ENCODE data around the gene NUFIP2.

The NUFIP2 gene

GRCh38 chr17:29246628-29247027, 47.3 kb downstream of the NUFIP2 start, which contains the start of gene CRYBA1:
Gene CRYBA1 (plus strand): TSS chr17:29246859. CDS start chr17:29246864, 5 bp downstream.
- H3K27ac ChIP-seq, result peak within 1 kb of the TSS in 5 of 11 experiments; percentile 14 to 47 (median 31); a peak in 7 of 22 replicates
- no peaks in the 10 kb centered on the region for H3K9me3 ChIP-seq (replicated peaks in 1 of 11)
- H4K20me1 ChIP-seq, result no peaks in the 10 kb centered on the region
- H3K4me2 ChIP-seq, result peak within 1 kb of the TSS in 6 of 11 experiments; percentile 8 to 27 (median 16); a peak in 5 of 22 replicates
- peaks cover 10 to 75% (median 29%) of the 10 kb centered on the region in 10 experiments for H3K4me1 ChIP-seq
- no peak within 1 kb of the TSS for H3K9ac ChIP-seq
- H3K27me3 ChIP-seq, result no peaks in the 10 kb centered on the region
- H3K36me3 ChIP-seq, result no peaks in the 10 kb centered on the region
- no peak for TF ChIP-seq Cebpa-rat (IDR thresholded peaks at IDR 0.05)
- H3K4me3 ChIP-seq, result no peak within 1 kb of the TSS

- Histone ChIP-seq H3K9me3 (replicated peaks in 1 of 11) (no peaks in the 10 kb centered on the region), H4K20me1 (no peaks in the 10 kb centered on the region), H3K27ac (peak overlapping the region in 2 of 11 experiments; percentile 12; a peak in 2 of 22 replicates), H3K36me3 (no peaks in the 10 kb centered on the region), H3K4me2 (peak overlapping the region in 2 of 11 experiments; percentile 2 to 5; a peak in 1 of 22 replicates), H3K4me3 (no peak overlapping the region), H3K4me1 (peaks cover 12 to 75% (median 33%) of the 10 kb centered on the region in 10 experiments), H3K27me3 (no peaks in the 10 kb centered on the region), H3K9ac (no peak overlapping the region)
- no peak for TF ChIP-seq Cebpa-rat (IDR thresholded peaks at IDR 0.05)
Measured at GRCh38 chr17:29245401-29245800, 48.5 kb downstream of the NUFIP2 start.

- no peaks in the 10 kb centered on the region for H4K20me1 ChIP-seq
- no peak for TF ChIP-seq Cebpa-rat (IDR thresholded peaks at IDR 0.05)
- no peaks in the 10 kb centered on the region for H3K36me3 ChIP-seq
- H3K4me2 ChIP-seq, result peak overlapping the region in 2 of 11 experiments; percentile 19 to 22; a peak in 3 of 22 replicates
- H3K9ac ChIP-seq, result no peak overlapping the region
- H3K4me1 ChIP-seq, result peaks cover 23 to 85% (median 48%) of the 10 kb centered on the region in 10 experiments
- peak overlapping the region in 2 of 11 experiments; percentile 8 to 31; a peak in 2 of 22 replicates for H3K27ac ChIP-seq
- H3K4me3 ChIP-seq, result no peak overlapping the region
- H3K27me3 ChIP-seq, result no peaks in the 10 kb centered on the region
- no peaks in the 10 kb centered on the region for H3K9me3 ChIP-seq (replicated peaks in 1 of 11)
Measured at GRCh38 chr17:29243792-29244191, 50.2 kb downstream of the NUFIP2 start.

GRCh38 chr17:29242790-29243189, 51.2 kb downstream of the NUFIP2 start:
- peak overlapping the region in 6 of 11 experiments; percentile 75 to 93 (median 86); a peak in 8 of 22 replicates for H3K27ac ChIP-seq
- H3K36me3 ChIP-seq, result no peaks in the 10 kb centered on the region
- peak overlapping the region in 1 of 11 experiments; percentile 94; a peak in 4 of 22 replicates for H3K4me2 ChIP-seq
- no peaks in the 10 kb centered on the region for H3K27me3 ChIP-seq
- no peak overlapping the region for H3K4me3 ChIP-seq
- no peaks in the 10 kb centered on the region for H4K20me1 ChIP-seq
- no peak for TF ChIP-seq Cebpa-rat (IDR thresholded peaks at IDR 0.05)
- H3K9ac ChIP-seq, result no peak overlapping the region
- H3K4me1 ChIP-seq, result peaks cover 29 to 93% (median 58%) of the 10 kb centered on the region in 10 experiments
- H3K9me3 ChIP-seq (replicated peaks in 1 of 11), result no peaks in the 10 kb centered on the region

GRCh38 chr17:29242051-29242450, 51.9 kb downstream of the NUFIP2 start:
- Histone ChIP-seq H3K36me3 (no peaks in the 10 kb centered on the region), H3K9me3 (replicated peaks in 1 of 11) (no peaks in the 10 kb centered on the region), H3K27ac (peak overlapping the region in 7 of 11 experiments; percentile 75 to 93 (median 82); a peak in 13 of 22 replicates), H3K4me3 (no peak overlapping the region), H3K4me1 (peaks cover 29 to 93% (median 62%) of the 10 kb centered on the region in 10 experiments), H3K27me3 (no peaks in the 10 kb centered on the region), H4K20me1 (no peaks in the 10 kb centered on the region), H3K9ac (peak overlapping the region in 4 of 11 experiments; percentile 63 to 79 (median 75); a peak in 4 of 22 replicates), H3K4me2 (peak overlapping the region in 5 of 11 experiments; percentile 82 to 96 (median 94); a peak in 10 of 22 replicates)
- no peak for TF ChIP-seq Cebpa-rat (IDR thresholded peaks at IDR 0.05)

- no peaks in the 10 kb centered on the region for H4K20me1 ChIP-seq
- H3K27ac ChIP-seq, result peak overlapping the region in 10 of 11 experiments; percentile 59 to 93 (median 80); a peak in 20 of 22 replicates
- no peaks in the 10 kb centered on the region for H3K9me3 ChIP-seq (replicated peaks in 1 of 11)
- H3K36me3 ChIP-seq, result no peaks in the 10 kb centered on the region
- H3K4me2 ChIP-seq, result peak overlapping the region; percentile 45 to 96 (median 84)
- peak overlapping the region in 3 of 10 experiments; percentile 15 to 52 (median 42); a peak in 4 of 20 replicates for H3K4me3 ChIP-seq
- H3K27me3 ChIP-seq, result no peaks in the 10 kb centered on the region
- peaks cover 29 to 93% (median 55%) of the 10 kb centered on the region in 10 experiments for H3K4me1 ChIP-seq
- H3K9ac ChIP-seq, result peak overlapping the region in 9 of 11 experiments; percentile 9 to 79 (median 65); a peak in 16 of 22 replicates
- peak in 6 of 11 experiments; percentile 14 to 74 (median 68); a peak in 11 of 22 replicates for TF ChIP-seq Cebpa-rat (IDR thresholded peaks at IDR 0.05)
Measured at GRCh38 chr17:29240968-29241963, 52.7 kb downstream of the NUFIP2 start.

GRCh38 chr17:29240477-29240876, 53.5 kb downstream of the NUFIP2 start:
- H3K36me3 ChIP-seq, result no peaks in the 10 kb centered on the region
- H3K27me3 ChIP-seq, result no peaks in the 10 kb centered on the region
- peak overlapping the region in 8 of 11 experiments; percentile 10 to 79 (median 66); a peak in 14 of 22 replicates for H3K9ac ChIP-seq
- no peaks in the 10 kb centered on the region for H4K20me1 ChIP-seq
- H3K27ac ChIP-seq, result peak overlapping the region; percentile 24 to 93 (median 79); a peak in 21 of 22 replicates
- TF ChIP-seq Cebpa-rat (IDR thresholded peaks at IDR 0.05), result no peak
- H3K9me3 ChIP-seq (replicated peaks in 1 of 11), result no peaks in the 10 kb centered on the region
- peak overlapping the region; percentile 45 to 96 (median 84); a peak in 21 of 22 replicates for H3K4me2 ChIP-seq
- peaks cover 29 to 97% (median 55%) of the 10 kb centered on the region in 10 experiments for H3K4me1 ChIP-seq
- peak overlapping the region in 2 of 10 experiments; percentile 30 to 52; a peak in 3 of 20 replicates for H3K4me3 ChIP-seq

- Histone ChIP-seq H3K36me3 (no peaks in the 10 kb centered on the region), H3K9ac (peak overlapping the region in 8 of 11 experiments; percentile 28 to 79 (median 54); a peak in 11 of 22 replicates), H3K4me1 (peaks cover 29 to 91% (median 58%) of the 10 kb centered on the region in 10 experiments), H3K4me3 (peak overlapping the region in 4 of 10 experiments; percentile 9 to 16 (median 12); a peak in 4 of 20 replicates), H3K9me3 (replicated peaks in 1 of 11) (no peaks in the 10 kb centered on the region), H4K20me1 (no peaks in the 10 kb centered on the region), H3K27me3 (no peaks in the 10 kb centered on the region), H3K4me2 (peak overlapping the region; percentile 50 to 96 (median 84)), H3K27ac (peak overlapping the region in 10 of 11 experiments; percentile 41 to 93 (median 80); a peak in 19 of 22 replicates)
- no peak; a peak in 1 of 22 replicates for TF ChIP-seq Cebpa-rat (IDR thresholded peaks at IDR 0.05)
Measured at GRCh38 chr17:29238133-29238850, 55.7 kb downstream of the NUFIP2 start.
